ENCODE results near the gene GSC2. TPM values are rescaled to one million over a fixed set of nuclear protein-coding genes. Genes with fewer than 3 reads are reported as not detected.

Gene GSC2
- total RNA-seq, 4 donors from 2014 or later, result not detected

GRCh38 chr22:19105456-19105855 lies 44.6 kb downstream of the GSC2 start:
- TF ChIP-seq, protein P1, sequence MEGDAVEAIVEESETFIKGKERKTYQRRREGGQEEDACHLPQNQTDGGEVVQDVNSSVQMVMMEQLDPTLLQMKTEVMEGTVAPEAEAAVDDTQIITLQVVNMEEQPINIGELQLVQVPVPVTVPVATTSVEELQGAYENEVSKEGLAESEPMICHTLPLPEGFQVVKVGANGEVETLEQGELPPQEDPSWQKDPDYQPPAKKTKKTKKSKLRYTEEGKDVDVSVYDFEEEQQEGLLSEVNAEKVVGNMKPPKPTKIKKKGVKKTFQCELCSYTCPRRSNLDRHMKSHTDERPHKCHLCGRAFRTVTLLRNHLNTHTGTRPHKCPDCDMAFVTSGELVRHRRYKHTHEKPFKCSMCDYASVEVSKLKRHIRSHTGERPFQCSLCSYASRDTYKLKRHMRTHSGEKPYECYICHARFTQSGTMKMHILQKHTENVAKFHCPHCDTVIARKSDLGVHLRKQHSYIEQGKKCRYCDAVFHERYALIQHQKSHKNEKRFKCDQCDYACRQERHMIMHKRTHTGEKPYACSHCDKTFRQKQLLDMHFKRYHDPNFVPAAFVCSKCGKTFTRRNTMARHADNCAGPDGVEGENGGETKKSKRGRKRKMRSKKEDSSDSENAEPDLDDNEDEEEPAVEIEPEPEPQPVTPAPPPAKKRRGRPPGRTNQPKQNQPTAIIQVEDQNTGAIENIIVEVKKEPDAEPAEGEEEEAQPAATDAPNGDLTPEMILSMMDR (IDR thresholded peaks at IDR 0.05), result no peak
- DNase-seq (ENCODE audit: low spot score) (no peak), ATAC-seq (ENCODE audit: low FRiP score) (no peak)

DNA sequence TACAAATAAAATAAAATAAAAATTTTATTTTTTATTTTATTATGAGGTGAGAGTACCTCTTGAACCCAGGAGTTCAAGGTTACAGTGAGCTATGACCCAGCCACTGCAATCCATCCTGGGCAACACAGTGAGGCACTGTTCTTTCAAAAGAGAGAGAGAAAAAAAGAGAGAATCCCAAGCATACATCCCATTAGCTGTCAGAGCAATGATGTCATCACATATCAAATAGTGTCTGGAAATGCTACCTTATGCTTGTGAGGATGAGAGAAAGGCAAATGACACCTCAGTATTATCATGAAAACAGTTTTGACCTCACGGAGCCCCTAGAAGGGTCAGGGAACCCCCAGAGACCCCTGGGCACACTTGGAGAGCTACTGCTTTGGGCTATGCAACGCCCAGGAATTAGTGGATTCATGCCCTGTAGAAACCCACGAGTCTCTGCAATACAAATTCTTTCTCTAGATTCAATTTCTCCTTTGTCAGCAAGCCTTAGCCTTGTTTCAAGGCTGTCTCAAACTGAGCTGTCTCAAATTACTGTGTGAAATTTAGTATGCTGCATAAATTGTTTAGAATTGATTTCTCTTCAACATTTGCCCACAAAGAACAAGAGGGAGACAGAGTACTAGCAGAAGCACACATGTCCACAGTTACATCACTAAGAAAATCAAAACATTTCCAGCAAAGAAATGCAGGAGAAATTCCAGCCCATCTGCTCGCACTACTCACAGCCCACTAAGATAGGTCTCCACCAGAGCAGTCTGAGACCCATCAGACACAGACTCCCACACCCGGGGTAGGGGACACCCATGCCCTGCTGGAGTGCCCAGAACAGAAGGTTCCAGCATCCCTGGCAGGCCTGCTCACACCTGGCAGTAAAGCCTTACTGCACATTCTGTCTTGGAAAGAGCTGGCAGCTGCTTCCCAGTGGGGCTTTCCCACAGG lies 45.9 kb downstream of the GSC2 start:
- ATAC-seq (ENCODE audit: low FRiP score) (no peak), DNase-seq (ENCODE audit: low spot score) (no peak)
- TF ChIP-seq, protein P1 (IDR thresholded peaks at IDR 0.05), result no peak

DNA sequence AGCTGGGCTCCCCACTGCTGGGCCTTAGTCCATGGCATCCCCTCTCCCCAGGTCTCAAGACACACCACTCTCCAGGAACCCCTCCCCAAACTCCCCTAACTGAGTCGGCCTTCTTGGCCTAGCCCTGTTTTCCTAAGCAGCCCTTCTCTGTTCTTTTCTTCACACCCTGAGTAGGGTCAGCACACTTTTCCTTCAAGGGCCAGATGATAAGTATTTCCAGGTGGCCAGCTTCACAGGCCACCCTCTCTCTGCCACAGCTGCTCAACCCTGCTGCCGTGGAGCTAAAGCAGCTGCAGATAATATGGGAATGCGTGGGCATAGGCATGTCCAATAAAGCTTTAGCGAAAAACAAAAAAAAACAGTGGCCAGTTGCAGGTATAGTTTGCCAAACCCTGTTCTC lies 51.9 kb downstream of the GSC2 start:
- no peak for ATAC-seq (ENCODE audit: low FRiP score)
- no peak for DNase-seq (ENCODE audit: low spot score)

DNA sequence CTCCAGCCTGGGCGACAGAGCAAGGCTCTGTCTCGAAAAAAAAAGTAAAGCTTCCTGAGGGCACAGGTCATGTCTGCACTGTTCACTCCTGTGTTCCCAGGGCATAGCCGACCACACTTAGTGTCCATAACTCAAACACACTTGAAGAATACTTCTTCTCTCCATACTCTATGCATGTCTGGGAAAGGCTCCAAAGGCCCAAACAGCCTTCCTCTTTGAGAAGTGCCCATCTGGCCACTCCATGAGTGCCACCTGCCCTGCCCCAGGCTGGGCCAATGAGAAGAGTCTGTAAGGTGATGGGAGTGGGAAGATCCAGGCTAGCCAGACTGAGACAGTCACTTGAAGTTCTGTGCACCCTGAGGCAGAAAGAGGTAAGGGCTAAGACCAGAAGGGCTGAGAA lies 52.6 kb downstream of the GSC2 start:
- TF ChIP-seq, protein P1 (IDR thresholded peaks at IDR 0.05), result no peak
- no peak for ATAC-seq (ENCODE audit: low FRiP score)
- no peak for DNase-seq (ENCODE audit: low spot score)

More for the DNA sequence above, 51.9 kb downstream of the GSC2 start:
- TF ChIP-seq, protein P1 (IDR thresholded peaks at IDR 0.05), result no peak

Other genes with a start within 250 kb of the GSC2 start
- gene DGCR6, start 244.0 kb downstream of the GSC2 start, total RNA-seq, result 10 to 100 TPM in 1 of 4 donors, 1 to 10 TPM in 2, under 1 TPM in 1; 0.84 to 12.8 (median 3.7) TPM
- 10 to 100 TPM in 3 of 4 donors, 1 to 10 TPM in 1; 1.7 to 41.5 (median 14.2) TPM for gene PRODH, start 214.0 kb downstream of the GSC2 start, total RNA-seq
- 10 to 100 TPM; 29.5 to 62.4 (median 30.5) TPM for gene DGCR2, start 27.9 kb downstream of the GSC2 start, total RNA-seq
- gene TSSK2, start 19.0 kb downstream of the GSC2 start, total RNA-seq, result under 1 TPM in 1 of 4 donors, not detected in 3; 0.79 TPM
- 10 to 100 TPM; 10.4 to 22.7 (median 12.8) TPM for gene ESS2, start 5.6 kb downstream of the GSC2 start, total RNA-seq
- 100 to 1,000 TPM in 2 of 4 donors, 10 to 100 TPM in 2; 76.4 to 135 (median 97.4) TPM for gene SLC25A1, start 28.4 kb upstream of the GSC2 start, total RNA-seq
- gene CLTCL1, start 141.4 kb upstream of the GSC2 start, total RNA-seq, result 10 to 100 TPM in 1 of 4 donors, 1 to 10 TPM in 3; 5.0 to 14.3 (median 5.9) TPM